ENCODE results near the gene APBB1IP. TPM values are rescaled to one million over a fixed set of nuclear protein-coding genes. Genes with fewer than 3 reads are reported as not detected.
A peak's percentile ranks its signal among the peaks of the same experiment; 100 is the strongest.

The APBB1IP gene
- total and polyA plus RNA-seq, 2 of the 8 experiments (the other 6 are each of a cell fraction or from before 2014, with no cell fraction given) = 0.05 TPM; not detected in 1

GRCh38 chr10:26439406-26440087 lies 1.4 kb downstream of the APBB1IP start:
- FAIRE-seq = no peak
- no peak overlapping the region for H3K18ac ChIP-seq (ENCODE audit: extremely low read depth, low read length)
- no peak for TF ChIP-seq GABPA (IDR thresholded peaks at IDR 0.05; ENCODE audit: borderline replicate concordance, insufficient read depth, low read length)
- TF ChIP-seq USF2 (IDR thresholded peaks at IDR 0.05; ENCODE audit: low read length) = no peak
- no peak for TF ChIP-seq RNF2 (IDR thresholded peaks at IDR 0.05; ENCODE audit: borderline replicate concordance, low read depth, low read length, missing control alignments, poor library complexity, severe bottlenecking)
- TF ChIP-seq EP300 (IDR thresholded peaks at IDR 0.05; ENCODE audit: borderline replicate concordance in 1 of 2, low read depth in 2 of 2, low read length in 2 of 2) = no peak
- TF ChIP-seq RBBP5 (IDR thresholded peaks at IDR 0.05; ENCODE audit: borderline replicate concordance, low read depth, low read length) = no peak
- TF ChIP-seq RAD21 (IDR thresholded peaks at IDR 0.05 in 1 of 2, conservative IDR thresholded peaks at IDR 0.05 in 1 of 2; ENCODE audit: low read depth in 2 of 2, low read length in 2 of 2) = no peak
- no peak for TF ChIP-seq NRF1 (IDR thresholded peaks at IDR 0.05; ENCODE audit: low read depth, low read length)
- no peak for TF ChIP-seq CEBPB (IDR thresholded peaks at IDR 0.05; ENCODE audit: low read depth, low read length)
- no peak for TF ChIP-seq TCF12 (IDR thresholded peaks at IDR 0.05; ENCODE audit: low read depth, low read length)
- no peak for TF ChIP-seq PHF8 (conservative IDR thresholded peaks at IDR 0.05; ENCODE audit: low read depth, low read length)
- no peak for TF ChIP-seq SIX5 (IDR thresholded peaks at IDR 0.05; ENCODE audit: low read depth, low read length)

More at GRCh38 chr10:26439406-26440087, 1.4 kb downstream of the APBB1IP start:
- Histone ChIP-seq H2BK5ac (ENCODE audit: low read depth, low read length) (no peak overlapping the region), H2BK15ac (ENCODE audit: low read length) (no peak overlapping the region), H3K23me2 (ENCODE audit: low read depth, low read length) (peaks cover 9% of the 10 kb centered on the region; the same call in 1 of the 2 replicates), H3K9me3 (ENCODE audit: insufficient read depth in 2 of 2, low read depth in 1 of 2, low read length in 1 of 2) (no peaks in the 10 kb centered on the region), H3K27me3 (replicated peaks in 1 of 4; ENCODE audit: control insufficient read depth in 3 of 4, extremely low read depth in 1 of 4, insufficient read depth in 3 of 4, low read length in 3 of 4) (peaks cover 6 to 24% (median 18%) of the 10 kb centered on the region in 4 experiments), H4K5ac (ENCODE audit: insufficient read length, low read depth, low read length) (no peak overlapping the region), H4K91ac (replicated peaks; ENCODE audit: insufficient read length, low read length) (no peak overlapping the region), H2BK20ac (ENCODE audit: low read length) (no peak overlapping the region), H3K79me2 (ENCODE audit: control insufficient read depth in 1 of 2, insufficient read depth in 2 of 2, low read length in 2 of 2) (no peaks in the 10 kb centered on the region), H3K4me3 (ENCODE audit: extremely low read depth in 1 of 4, insufficient read depth in 2 of 4, low read depth in 3 of 4, low read length in 4 of 4) (peak overlapping the region in 1 of 4 experiments; percentile 56; a peak in 1 of 8 replicates), H3K56ac (replicated peaks; ENCODE audit: insufficient read length, low read depth, low read length) (no peak overlapping the region), H3K27ac (ENCODE audit: low read depth, low read length) (no peak overlapping the region), H3K4ac (replicated peaks; ENCODE audit: insufficient read length, low read depth, low read length) (no peak overlapping the region), H3K4me1 (replicated peaks in 1 of 4; ENCODE audit: control insufficient read depth in 3 of 4, insufficient read depth in 4 of 4, low read length in 3 of 4) (peaks cover 0 to 4% (median 0%) of the 10 kb centered on the region in 4 experiments; a peak in 2 of 7 replicates), H2AFZ (ENCODE audit: low read length) (no peak overlapping the region), H2BK120ac (replicated peaks; ENCODE audit: low read depth, low read length) (no peak overlapping the region), H3K4me2 (ENCODE audit: insufficient read depth in 1 of 2, low read depth in 2 of 2, low read length in 2 of 2) (peak overlapping the region in 1 of 2 experiments; percentile 64; a peak in 1 of 4 replicates), H2AK5ac (ENCODE audit: low read depth, low read length) (no peak overlapping the region), H4K8ac (ENCODE audit: extremely low read depth, insufficient read depth, low read length) (no peak overlapping the region), H3K36me3 (ENCODE audit: control insufficient read depth in 2 of 4, insufficient read depth in 4 of 4, low read length in 3 of 4) (no peaks in the 10 kb centered on the region), H2BK12ac (ENCODE audit: low read depth, low read length) (no peak overlapping the region), H3K79me1 (ENCODE audit: low read depth, low read length) (no peaks in the 10 kb centered on the region), H3K9ac (replicated peaks in 1 of 4; ENCODE audit: extremely low read depth in 1 of 4, low read depth in 3 of 4, low read length in 3 of 4) (no peak overlapping the region), H4K20me1 (replicated peaks in 1 of 2; ENCODE audit: control insufficient read depth in 1 of 2, insufficient read depth in 2 of 2, low read length in 2 of 2) (no peaks in the 10 kb centered on the region), H3K23ac (ENCODE audit: insufficient read length) (no peak overlapping the region), H3K14ac (ENCODE audit: insufficient read length) (no peak overlapping the region)
- ChIA-PET POLR2A (ENCODE audit: partially characterized antibody) (no interaction called here), CTCF (ENCODE audit: partially characterized antibody) (no interaction called here)
- 92 to 100% methylated on average over 1 to 14 of the region's 14 CpGs for WGBS, 2 experiments (ENCODE audit: extremely low coverage in 1 of 2, insufficient coverage in 1 of 2, insufficient read length in 1 of 2, insufficient replicate concordance in 2 of 2, low coverage in 1 of 2, low lambda C conversion rate in 2 of 2, missing lambda C conversion rate in 1 of 2)
- no peak for DNase-seq (ENCODE audit: low read depth in 1 of 2, low spot score in 2 of 2)

Data from H1 (cell line).